GM12878 (cell line): ENCODE measurements around the gene SLC4A8.

Experiments
- CEBPB ChIP-seq, 2 experiments: fragments of 150-350 bp in 1 of 2; IDR thresholded peaks; 2 replicates each; pipeline ENCODE4 v1.6.1; 2012 to 2014; ENCODE audit warnings: low read depth in 2 of 2, low read length in 2 of 2, borderline replicate concordance in 1 of 2, inconsistent platforms in 1 of 2
- CHD4 ChIP-seq: fragments of 200-600 bp; sonication (generic); IDR thresholded peaks from 2 replicates; pipeline ENCODE4 v1.6.1; 2016; ENCODE audit warnings: mild to moderate bottlenecking
- EP300 ChIP-seq, 2 experiments: fragments of 150-350 bp in 1 of 2; IDR thresholded peaks; 2 replicates each; pipeline ENCODE4 v1.6.1; 2011 to 2012; ENCODE audit warnings: low read depth in 2 of 2, low read length in 2 of 2, borderline replicate concordance in 1 of 2, improper control_type of control experiment in 1 of 2, inconsistent platforms in 1 of 2; ENCODE audit not compliant: control insufficient read depth in 1 of 2
- JUNB ChIP-seq: IDR thresholded peaks from 2 replicates; pipeline ENCODE4 v1.6.1; 2016; ENCODE audit warnings: antibody characterized with exemption, mild to moderate bottlenecking
- MTA3 ChIP-seq: IDR thresholded peaks from 2 replicates; pipeline ENCODE4 v1.6.1; 2012; ENCODE audit warnings: low read length, inconsistent platforms, borderline replicate concordance
- MXI1 ChIP-seq: fragments of 150-350 bp; IDR thresholded peaks from 2 replicates; pipeline ENCODE4 v1.6.1; 2011; ENCODE audit warnings: low read depth, mild to moderate bottlenecking, inconsistent platforms, low read length, improper control_type of control experiment
- NFYB ChIP-seq: IDR thresholded peaks from 2 replicates; pipeline ENCODE4 v1.6.1; 2011; ENCODE audit warnings: low read depth, mild to moderate bottlenecking, low read length, improper control_type of control experiment, moderate library complexity; ENCODE audit not compliant: insufficient read depth
- RCOR1 ChIP-seq: conservative IDR thresholded peaks from 2 replicates; pipeline ENCODE4 v1.6.1; 2012; ENCODE audit warnings: low read depth, low read length, improper control_type of control experiment
- SMC3 ChIP-seq: IDR thresholded peaks from 2 replicates; pipeline ENCODE4 v1.6.1; 2011; ENCODE audit warnings: low read length, improper control_type of control experiment, borderline replicate concordance
- TAF1 ChIP-seq: IDR thresholded peaks from 2 replicates; pipeline ENCODE4 v1.6.1; 2011; ENCODE audit warnings: mild to moderate bottlenecking, low read depth, low read length, borderline replicate concordance
- ZNF207 ChIP-seq: fragments of 450-650 bp; IDR thresholded peaks from 2 replicates; pipeline ENCODE4 v1.6.1; 2014; ENCODE audit warnings: antibody characterized with exemption, mild to moderate bottlenecking, borderline replicate concordance
- TF ChIP-seq, protein P1 (sequence below), 3 experiments: IDR thresholded peaks in 2 of 3; conservative IDR thresholded peaks in 1 of 3; 2 replicates each; pipeline ENCODE4 v1.5.1; 2011; ENCODE audit warnings: low read depth in 3 of 3, low read length in 3 of 3, mild to moderate bottlenecking in 3 of 3, control low read depth in 2 of 3, moderate library complexity in 2 of 3, inconsistent platforms in 1 of 3, mixed read lengths in 1 of 3; ENCODE audit not compliant: control insufficient read depth in 2 of 3, insufficient read depth in 1 of 3; ENCODE audit errors: extremely low read depth in 1 of 3
- TF ChIP-seq, protein P2 (sequence below): IDR thresholded peaks from 2 replicates; pipeline ENCODE4 v1.6.1; 2011; ENCODE audit warnings: borderline replicate concordance, low read depth, mild to moderate bottlenecking, moderate library complexity, mixed read lengths, low read length; ENCODE audit not compliant: insufficient read depth; ENCODE audit errors: extremely low read length

DNA sequence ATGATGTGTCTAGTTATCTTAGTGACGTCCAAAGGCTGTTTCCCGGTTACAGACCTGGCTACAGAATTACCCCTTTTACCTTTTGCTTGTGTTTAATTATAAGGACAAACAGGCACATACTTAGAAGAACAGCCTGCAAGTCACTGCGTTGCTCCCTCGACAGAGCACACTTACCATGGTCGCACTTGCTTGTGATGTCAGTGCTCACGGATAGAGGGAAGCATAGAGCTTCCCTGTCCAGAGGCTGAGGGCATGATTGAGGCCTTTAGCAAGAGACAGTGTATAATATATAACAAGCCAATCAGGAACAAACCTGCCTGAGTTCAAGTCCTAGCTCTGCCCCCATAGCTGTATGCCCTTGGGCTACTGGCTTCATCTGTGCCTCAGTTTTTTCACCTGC lies 93.2 kb downstream of the SLC4A8 start:
- TF ChIP-seq SMC3 (no peak), NFYB (no peak), MTA3 (no peak), TAF1 (no peak), RCOR1 (no peak), MXI1 (no peak), JUNB (no peak), CEBPB (IDR thresholded peaks at IDR 0.05; ENCODE audit: borderline replicate concordance in 1 of 2, low read depth in 2 of 2, low read length in 2 of 2) (no peak), CHD4 (no peak), ZNF207 (no peak), EP300 (IDR thresholded peaks at IDR 0.05; ENCODE audit: borderline replicate concordance in 1 of 2, control insufficient read depth in 1 of 2, low read depth in 2 of 2, low read length in 2 of 2) (no peak)
- TF ChIP-seq, protein P1, sequence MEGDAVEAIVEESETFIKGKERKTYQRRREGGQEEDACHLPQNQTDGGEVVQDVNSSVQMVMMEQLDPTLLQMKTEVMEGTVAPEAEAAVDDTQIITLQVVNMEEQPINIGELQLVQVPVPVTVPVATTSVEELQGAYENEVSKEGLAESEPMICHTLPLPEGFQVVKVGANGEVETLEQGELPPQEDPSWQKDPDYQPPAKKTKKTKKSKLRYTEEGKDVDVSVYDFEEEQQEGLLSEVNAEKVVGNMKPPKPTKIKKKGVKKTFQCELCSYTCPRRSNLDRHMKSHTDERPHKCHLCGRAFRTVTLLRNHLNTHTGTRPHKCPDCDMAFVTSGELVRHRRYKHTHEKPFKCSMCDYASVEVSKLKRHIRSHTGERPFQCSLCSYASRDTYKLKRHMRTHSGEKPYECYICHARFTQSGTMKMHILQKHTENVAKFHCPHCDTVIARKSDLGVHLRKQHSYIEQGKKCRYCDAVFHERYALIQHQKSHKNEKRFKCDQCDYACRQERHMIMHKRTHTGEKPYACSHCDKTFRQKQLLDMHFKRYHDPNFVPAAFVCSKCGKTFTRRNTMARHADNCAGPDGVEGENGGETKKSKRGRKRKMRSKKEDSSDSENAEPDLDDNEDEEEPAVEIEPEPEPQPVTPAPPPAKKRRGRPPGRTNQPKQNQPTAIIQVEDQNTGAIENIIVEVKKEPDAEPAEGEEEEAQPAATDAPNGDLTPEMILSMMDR (IDR thresholded peaks at IDR 0.05 in 2 of 3, conservative IDR thresholded peaks at IDR 0.05 in 1 of 3; ENCODE audit: control insufficient read depth in 2 of 3, extremely low read depth in 1 of 3, insufficient read depth in 1 of 3, low read depth in 3 of 3, low read length in 3 of 3) = no peak
- TF ChIP-seq, protein P2, sequence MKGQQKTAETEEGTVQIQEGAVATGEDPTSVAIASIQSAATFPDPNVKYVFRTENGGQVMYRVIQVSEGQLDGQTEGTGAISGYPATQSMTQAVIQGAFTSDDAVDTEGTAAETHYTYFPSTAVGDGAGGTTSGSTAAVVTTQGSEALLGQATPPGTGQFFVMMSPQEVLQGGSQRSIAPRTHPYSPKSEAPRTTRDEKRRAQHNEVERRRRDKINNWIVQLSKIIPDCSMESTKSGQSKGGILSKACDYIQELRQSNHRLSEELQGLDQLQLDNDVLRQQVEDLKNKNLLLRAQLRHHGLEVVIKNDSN = no peak
